Stimulated activated CD4-positive, alpha-beta T cell treated with anti-CD3 and anti-CD28 coated beads, Interleukin-2, amount 100 ng/mL, for 4 hours (primary cell): Measurements from ENCODE around the gene PARD3B.

Experiments
- DNase-seq: peaks from one replicate; pipeline ENCODE4 v3.0.0-alpha.2; 2020; ENCODE audit warnings: low read depth

PARD3B gene

DNA sequence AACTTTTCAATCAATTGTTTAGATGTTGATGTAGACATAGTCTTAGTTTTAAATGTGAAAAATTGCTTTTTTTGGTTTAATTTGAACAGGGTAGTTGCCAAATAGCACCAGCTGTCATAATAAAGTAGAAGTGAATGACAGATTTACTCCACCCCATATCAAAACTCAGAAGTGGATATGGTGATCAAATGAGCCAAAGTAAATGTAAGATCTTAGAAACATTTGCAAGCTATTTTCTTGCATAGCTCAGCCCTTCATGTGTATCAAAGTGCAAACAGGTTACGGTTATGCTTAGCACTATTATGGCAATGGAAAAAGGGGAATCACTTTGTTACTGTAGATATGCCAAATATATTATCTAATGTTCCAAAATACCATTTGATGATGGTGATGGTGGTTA lies 596.1 kb downstream of the PARD3B start:
- DNase-seq, result no peak

DNA sequence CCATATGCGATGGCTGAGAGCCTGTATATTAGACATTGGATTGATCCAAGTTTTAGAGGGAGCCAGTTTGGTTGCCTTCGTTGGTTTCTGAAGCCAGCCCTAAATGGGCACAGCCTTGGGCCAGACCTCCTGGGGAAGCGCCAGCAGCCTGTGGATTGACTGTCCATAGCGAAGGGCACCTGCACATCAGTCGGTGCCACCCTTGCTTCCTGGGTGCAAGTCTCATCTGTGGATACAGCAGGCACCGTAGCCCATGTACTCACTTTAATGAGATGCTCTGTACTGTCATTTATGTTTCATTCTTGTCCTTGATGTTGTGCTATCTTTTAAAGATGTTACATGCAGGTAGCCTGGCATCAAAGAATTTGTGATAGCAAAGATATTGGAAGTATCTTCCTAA lies 600.6 kb downstream of the PARD3B start:
- no peak for DNase-seq

DNA sequence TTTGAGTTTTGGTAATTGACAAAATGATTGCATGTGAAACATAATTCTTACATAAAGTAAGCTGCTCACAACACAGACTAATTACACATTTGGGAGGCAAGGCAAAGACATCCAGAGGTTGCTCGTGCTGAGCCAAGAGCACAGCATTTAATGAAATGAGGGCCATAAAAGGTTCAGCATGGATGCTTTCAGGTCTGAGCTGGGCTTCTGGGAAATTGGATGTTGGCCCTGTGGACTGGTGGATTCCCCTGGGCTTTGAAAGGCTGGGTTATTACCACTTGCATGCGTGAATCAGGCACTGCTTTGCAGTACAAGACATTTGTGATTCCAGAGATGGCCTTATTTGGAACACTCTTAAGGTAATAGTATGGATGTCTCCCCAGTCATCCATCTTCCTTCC lies 603.5 kb downstream of the PARD3B start:
- DNase-seq, result no peak

DNA sequence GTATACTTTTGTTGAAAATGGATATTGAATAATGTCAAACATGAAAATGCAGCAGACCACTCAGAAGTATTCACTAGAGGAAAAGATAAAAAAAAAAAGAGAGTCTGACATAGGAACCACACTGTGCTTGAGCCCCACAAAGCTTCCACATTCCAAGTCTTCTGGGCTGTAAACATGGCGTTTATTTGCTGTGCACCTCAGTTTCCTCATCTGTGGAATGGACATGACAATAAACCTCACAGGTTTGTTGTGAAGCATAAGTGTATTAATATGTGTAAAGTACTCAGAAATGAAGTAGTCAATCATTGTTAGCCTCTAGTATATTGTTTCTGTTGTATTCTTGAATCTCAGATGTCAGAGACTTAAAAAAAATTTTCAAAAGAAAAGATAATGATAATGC lies 611.2 kb downstream of the PARD3B start:
- no peak for DNase-seq

DNA sequence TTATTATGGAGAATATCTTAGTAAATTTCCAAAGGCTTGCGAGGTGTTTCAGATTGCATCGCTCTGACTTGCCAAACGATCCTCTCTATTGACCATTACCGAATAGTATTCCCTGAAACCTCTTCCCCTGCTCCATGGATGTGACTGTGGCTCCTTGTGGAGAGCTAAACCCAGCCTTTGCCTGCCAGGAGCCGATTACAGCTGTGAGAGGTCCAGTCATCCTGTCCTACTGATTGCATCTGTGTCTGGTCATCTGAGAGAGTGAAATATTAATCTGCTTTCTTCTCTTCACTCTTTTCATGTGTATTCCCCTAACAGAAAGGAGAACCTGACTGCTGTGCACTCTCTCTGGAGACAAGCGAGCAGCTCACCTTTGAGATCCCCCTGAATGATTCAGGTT lies 613.1 kb downstream of the PARD3B start:
- no peak for DNase-seq

DNA sequence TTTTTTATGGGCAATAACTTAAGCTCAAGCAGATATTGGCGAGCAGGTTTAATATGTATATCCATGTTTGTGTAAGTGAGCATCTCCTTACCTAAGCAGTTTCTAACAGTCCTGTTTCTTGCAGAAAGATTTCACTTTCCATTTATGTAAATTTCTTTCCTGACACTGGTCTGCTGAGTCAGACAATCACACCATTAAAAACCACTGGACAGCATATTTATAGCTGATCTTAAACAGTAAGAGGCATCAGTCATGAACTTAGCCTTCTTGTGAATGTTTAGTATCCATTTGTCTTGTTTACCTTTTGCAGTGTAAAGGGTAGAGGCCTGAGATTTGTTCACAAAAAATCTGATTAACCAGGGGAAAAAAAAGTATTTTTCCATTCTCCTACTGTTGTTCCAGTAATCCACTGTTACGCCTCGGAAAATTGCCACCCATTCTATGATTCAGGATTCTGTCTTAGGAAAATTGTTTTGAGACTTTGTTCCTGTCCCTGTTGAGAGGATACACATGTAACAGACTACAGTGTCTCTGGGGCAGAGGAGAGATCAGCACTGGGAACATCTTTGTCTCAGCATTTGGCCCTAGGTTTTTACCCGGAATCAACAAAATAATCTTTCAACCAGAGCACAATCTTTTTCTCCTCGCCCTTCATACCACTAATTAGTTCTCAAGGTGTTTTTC lies 616.0 kb downstream of the PARD3B start:
- no peak for DNase-seq

DNA sequence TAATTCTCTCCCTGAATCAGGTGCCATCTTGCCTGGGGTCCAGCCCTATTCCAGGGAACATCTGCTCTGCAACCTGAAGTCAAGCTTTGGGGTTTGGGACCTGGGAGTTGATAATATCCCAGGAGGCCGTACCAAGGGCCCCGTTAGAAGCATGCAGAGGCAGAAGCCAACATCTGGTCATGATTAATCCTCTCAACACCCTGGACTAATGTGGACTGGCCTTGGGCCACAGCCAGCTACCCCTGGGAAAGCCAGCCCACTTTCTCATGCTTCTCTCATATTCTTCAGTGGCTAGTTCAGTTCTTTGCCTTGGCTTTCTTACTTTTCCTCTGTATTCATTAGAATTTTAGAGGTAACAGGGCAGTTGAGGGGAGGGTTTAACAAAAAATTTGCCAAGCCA lies 621.5 kb downstream of the PARD3B start:
- DNase-seq, result no peak

DNA sequence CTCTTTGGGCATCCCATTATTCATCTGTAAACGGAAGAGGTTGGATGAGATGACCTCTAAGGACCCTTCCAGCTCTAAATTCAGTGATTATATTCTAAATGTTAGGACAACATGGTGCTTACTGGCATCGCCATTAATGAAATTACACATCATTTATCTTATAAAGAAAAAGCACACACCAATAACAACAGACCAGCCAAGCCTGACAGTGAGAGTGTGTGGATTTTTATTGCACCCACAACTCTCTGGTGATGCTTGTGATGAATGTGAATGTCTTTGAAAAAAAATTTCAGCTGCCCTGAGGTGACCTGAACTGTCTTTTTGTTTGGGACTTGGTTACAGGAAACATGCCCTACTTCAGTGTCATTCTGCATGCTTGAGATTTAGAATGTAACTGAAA lies 623.7 kb downstream of the PARD3B start:
- no peak for DNase-seq

DNA sequence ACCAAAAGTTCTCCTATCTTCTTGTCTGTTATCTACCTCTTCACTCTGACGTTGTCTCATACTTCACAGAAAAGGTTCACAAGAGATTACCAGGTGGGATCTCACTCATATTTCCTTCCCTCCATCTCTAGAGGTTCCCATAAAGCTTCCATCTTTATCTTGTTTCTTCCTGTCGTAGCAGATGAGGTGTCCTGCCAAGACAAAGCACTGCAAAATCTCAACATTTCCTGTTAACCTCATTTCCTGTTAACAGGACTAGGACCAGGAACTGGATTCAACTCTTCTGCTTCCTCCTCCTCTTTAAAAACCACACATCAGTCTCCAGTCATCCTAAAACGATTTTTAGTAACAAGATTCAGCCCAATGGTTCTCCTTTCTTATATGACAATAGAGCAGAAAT lies 624.2 kb downstream of the PARD3B start:
- no peak for DNase-seq

DNA sequence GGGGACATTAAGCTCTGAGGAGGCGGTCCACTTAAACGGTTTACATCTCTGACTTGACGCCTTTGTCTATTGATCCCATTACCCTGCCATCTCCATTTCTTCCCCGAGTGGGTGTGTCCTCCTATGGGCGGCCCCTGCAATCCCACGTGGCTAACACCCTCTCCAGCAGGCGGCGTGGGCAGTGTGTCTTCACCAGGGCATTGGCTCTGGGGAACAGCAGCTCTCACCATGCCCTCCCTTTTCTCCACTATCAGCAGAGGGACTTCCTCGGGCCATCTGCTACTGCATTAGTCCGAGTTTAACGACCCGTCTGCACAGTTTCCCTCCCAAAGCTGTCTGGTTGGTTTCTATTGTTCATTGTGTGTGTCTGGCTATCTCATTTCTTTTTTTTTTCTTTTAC lies 625.1 kb downstream of the PARD3B start:
- DNase-seq, result no peak

DNA sequence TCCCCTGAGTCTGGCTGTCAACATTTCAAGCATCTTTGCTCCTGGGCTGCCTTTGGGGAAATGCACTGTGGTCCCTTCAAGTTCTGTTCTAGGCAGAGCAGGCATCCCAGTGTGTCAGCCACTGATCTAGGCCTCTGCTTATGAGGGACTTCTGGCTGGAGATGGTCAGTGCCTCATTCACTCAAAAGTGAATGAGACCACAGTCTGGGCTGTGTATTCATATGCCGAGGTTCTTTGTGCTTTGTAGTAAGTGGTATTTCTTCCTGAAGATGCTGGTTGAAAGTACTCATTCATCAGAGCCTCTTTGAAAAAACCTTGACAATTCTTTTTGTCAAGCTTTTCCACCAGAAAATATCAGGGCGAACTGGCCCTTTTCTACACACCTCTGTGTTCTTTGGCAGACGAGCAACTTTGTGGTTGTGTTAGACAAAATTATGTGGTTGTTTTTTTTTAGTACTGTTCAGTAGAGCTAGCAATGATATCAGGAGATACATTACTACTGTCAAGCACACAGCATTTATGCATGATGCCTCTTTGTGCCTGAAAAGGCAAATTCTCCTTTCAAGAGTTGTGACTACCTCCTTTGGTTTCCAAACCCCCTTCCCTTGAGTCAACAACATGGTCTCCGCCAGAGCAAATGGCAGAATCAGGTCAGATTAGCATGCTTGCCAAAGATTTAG lies 626.1 kb downstream of the PARD3B start:
- no peak for DNase-seq

DNA sequence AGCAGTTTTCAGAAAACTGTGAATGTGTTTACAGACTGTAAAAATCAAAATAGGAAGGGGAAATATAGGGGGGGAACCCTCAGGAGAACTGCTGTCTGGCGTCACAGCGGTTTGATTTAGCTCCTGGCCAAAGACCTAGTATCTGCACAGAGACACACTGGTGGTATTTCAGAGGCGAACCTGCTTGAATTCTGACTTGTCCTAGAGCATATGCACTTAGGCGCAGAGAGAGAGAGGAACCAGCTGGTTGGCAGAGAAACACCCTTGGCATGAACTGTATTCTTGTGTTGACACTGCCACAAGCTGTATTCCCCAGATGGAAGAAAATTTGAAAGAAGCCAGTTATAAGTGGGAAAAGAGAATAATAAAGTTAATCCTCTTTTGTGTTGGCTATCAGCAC lies 630.6 kb downstream of the PARD3B start:
- DNase-seq, result no peak

DNA sequence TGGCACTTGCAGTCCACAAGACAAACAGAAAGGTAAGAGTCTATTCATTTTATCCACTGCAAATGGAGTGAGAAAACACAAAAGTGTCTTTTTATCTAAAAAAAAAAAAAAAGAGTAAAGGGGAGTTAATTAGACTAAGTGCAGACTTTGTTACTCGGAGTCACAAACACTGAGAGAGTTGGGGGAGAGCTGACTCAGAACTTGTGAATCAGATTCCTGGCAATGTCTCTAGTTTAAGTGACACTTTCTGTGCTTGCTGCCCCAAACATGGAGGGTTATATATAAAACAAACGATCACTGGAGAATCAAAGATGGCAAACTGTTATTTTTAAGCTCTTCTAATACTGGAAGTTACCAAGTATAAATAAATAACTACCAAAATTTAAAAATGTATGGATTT lies 631.3 kb downstream of the PARD3B start:
- no peak for DNase-seq

DNA sequence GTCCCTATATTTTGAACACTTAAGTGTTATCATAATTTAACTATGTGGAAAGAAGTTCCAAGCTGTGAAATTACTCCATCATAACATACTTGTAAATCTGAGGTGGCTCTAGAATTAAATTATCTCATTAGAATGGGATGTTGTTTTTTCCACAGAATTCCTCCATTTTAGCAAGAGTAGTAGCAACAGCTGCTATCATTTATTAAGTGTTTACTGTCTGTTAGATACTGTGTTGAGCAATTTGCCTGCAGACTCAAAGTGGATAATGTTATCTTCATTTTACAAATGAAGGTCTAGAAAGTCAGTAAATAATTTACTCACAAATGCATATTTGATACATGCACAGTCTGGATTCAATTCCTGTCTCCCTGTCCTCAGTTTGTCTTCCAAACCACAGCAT lies 632.3 kb downstream of the PARD3B start:
- no peak for DNase-seq

DNA sequence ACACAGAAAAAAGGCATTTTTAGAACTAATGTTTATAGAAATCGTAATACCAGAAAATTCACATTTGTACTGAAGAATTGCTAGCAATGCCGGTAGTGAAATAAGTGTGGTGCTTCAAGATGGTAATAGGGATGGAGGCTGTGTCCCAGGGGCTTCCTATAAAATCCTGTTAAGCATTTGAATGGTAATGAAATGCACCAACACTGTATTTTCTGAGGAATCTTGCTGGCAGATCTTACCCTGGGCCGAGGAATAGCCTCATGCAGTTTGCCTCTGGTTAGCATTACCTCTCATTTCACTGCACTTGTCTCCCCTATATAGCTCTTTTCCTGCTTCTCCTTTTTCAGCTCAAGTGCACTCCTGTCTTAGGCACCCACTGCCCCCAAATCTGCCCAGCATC lies 635.5 kb downstream of the PARD3B start:
- DNase-seq, result no peak

DNA sequence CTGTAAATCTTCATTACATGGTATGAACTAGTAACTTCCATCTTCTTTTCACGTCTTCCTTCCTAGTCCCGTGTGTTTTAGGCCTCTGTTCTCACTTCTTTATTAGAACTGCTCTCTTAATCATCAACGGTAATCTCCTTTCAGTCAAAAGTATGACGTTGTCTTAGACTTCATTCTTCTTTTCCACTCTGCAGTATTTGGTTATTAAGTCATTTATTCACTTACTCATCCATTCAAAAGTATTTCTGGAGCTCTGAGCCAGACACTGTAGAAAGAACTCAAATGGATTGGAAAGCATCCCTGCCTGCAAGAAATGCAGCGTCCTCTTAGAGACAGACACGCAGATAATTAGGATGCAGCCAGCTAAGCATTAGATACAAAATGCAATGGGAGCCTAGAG lies 642.5 kb downstream of the PARD3B start:
- DNase-seq, result no peak

DNA sequence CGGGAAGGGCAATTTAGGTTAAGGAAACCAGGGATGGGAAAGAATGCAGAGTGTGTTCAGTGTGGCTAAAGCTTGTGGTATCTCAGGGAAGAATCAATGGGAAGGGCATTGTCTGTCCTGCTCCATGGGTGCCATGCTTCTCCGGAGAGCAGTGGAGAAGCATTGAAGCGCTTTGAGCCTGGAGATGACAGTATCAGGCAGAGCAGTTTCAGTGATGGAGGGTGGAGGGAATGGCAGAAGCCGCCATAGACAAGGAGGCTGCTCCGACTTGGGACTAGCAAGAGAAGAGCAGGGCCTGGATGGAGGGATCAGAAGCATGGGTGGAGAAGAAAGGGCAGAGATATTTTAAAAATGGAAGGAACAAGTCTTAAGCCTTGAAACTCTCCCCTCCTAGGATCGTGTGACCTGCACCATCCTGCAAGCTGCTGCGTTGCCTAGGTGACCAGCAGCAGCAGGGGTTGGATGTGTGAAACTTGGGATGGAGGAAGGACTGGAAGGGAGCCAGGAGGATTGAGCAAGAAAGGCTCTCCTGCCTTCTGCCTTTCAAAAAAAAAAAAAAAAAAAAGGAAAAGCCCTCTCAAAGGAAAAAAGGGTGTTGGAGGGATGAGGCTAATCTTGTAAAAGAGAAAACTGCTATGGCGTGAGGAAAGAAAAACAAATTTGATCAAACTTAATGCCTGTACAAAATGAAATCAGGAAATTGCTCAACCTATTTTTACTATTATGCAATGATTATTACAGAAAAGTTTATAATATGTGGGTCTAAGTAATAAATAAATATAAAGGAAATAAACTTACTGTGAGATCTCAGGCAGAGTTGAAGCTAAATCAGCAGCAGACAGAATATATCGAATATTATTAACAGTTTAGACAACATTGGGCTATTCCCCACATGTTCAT lies 643.2 kb downstream of the PARD3B start:
- no peak for DNase-seq

DNA sequence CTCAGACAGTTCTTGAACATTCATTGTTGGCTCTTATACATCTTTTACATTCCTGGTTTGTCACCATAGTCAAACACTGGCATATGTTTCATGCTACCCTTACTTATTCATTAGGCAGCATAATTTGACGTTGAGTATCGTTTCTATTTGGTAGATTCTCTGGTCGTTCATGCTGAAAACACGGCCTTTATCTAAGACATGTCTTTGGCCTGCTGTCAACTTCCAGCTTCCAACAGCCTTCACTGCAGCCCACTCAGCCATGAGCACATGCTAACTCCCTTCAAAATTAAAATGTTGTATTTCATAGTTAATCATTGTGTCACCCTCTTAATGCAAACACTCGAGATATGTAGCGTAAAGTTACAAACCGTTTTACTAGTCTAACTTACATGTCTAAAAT lies 644.0 kb downstream of the PARD3B start:
- DNase-seq, result no peak

DNA sequence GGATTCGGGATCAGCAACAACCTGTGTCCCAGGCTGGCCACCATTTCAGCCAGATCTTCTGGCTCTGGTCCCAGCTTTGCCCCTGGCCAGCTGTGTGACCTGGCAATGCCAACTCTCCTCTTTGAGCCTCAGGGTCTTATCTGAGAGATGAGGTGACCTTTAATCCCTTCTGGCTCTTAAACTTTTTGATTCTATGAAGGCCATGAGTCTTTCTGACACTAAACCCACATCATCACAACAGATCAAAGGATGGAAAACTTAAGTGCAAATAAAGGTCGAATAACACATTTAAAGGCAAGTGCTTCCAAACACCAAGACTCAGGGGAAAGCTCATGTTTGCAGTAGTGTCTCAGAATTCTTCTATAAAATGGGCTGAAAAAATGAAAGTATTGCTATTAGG lies 645.3 kb downstream of the PARD3B start:
- no peak for DNase-seq

DNA sequence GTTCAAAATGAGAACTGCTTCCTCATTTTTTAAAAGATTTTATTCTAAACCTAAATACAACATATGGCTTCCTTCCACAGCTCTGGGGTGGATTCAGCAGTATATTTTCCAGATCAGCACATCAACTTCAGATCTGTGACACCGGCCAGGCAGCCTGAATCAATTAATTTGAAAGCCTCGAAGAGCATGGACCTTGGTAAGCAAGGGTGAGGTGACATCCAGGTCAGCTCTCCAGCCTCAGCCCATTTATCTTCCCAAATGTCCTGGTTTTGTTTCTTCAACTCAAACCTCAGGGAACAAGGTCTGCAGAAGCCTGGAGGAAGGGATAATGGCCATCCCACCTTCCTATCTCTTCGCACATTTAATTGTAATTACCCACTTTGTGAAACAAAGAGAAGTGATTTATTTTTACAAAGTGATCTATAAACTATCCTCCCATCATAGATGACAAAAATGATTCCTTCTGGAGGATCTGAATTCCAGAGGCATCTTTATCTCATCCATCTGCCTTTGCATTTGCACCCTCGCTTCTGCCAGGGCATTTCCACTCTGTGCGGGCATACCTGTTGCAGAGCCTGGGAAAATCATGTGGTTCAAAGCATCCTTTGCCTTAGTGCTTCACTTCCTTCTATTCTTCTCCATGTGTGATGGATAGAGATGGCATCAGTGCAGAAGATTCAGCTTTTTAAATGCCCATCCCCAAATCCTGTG lies 648.0 kb downstream of the PARD3B start:
- no peak for DNase-seq

DNA sequence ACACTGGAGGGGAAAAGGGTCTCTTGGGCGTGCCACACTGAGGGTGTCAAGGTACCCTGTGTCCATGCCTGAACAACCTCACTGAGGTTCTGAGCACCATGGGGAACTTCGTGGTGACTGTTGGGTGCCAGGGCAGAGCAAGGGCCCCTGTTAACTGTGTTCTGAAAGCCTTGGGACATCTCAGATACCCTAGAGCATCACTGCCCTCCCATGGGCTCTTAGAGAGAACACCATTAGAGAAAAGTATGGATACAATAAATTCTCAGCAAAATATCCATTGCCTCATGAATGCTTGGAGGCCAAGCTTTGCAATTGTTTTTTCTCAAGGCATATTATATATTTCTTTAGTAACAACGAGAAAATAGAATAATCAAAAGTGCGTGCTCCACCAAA lies 648.6 kb downstream of the PARD3B start:
- DNase-seq, result no peak

DNA sequence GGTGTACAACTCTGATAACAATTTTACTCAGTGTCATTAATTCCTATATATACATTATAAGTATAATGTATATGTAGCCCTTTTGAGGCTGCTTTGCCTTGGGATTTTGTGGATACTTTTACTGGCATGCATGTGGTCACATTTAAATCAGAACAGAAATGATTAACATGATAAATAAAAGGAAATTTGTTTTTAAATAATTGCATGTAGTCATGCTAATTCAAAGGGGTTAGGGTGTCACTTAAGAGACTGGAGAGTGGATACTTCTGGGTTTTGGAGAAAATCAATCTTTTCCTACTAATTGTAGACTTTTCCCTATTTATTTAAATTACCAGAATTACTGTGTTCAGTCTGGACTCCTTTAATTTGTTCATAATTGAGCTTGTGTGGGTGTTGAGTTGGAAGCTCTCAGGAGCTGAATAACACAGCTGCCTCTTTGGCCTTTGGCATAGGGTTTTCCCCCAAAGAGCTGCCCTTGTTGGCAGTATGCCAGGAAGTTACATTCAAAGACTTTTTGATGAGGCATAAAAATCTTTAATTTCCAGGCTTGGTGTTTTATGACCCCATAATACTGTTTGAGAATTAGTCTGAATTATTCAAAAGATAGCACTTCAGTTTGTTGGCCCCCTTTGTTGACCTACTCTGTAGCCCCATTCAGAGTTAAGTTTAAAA lies 652.3 kb downstream of the PARD3B start:
- peak; percentile 5 for DNase-seq
